ENCODE measurements around the gene ACE2. TPM values are rescaled to one million over a fixed set of nuclear protein-coding genes. Genes with fewer than 3 reads are reported as not detected.

Gene ACE2
- total and polyA plus RNA-seq, 2 donors (not counting 3 experiments of a cell fraction or from before 2014, with no cell fraction given), result not detected

- H3K4me1 ChIP-seq (ENCODE audit: control insufficient read depth, extremely low read depth, insufficient read depth, low read length), result no peaks in the 10 kb centered on the region
- no peaks in the 10 kb centered on the region for H3K79me2 ChIP-seq (ENCODE audit: control insufficient read depth, insufficient read depth, low read length)
- peaks cover 0 to 6% of the 10 kb centered on the region in 2 experiments for H3K27me3 ChIP-seq (ENCODE audit: control insufficient read depth in 2 of 2, insufficient read depth in 2 of 2, low read length in 2 of 2)
- no peak overlapping the region for H3K4me2 ChIP-seq (ENCODE audit: insufficient read depth, low read length)
- H3K9ac ChIP-seq (replicated peaks; ENCODE audit: extremely low read depth, insufficient read depth, low read length), result no peak overlapping the region
- BruUV-seq (replicated peaks), result no TSS peak
- H4K20me1 ChIP-seq (replicated peaks; ENCODE audit: control insufficient read depth, extremely low read depth, insufficient read depth, low read length), result no peaks in the 10 kb centered on the region
- no peak for FAIRE-seq
- ChIA-PET CTCF (no interaction called here), POLR2A (no interaction called here)
- no peaks in the 10 kb centered on the region for H3K36me3 ChIP-seq (ENCODE audit: control insufficient read depth in 2 of 2, extremely low read depth in 1 of 2, insufficient read depth in 2 of 2, low read length in 2 of 2)
- no peak overlapping the region for H3K27ac ChIP-seq (ENCODE audit: insufficient read depth, low read depth, low read length)
- intact Hi-C loops (cut with micrococcal nuclease), result loop anchor here (5.0 to 10.0 kb wide), 3 partner anchors 61 to 299 kb away; no protein-coding TSS in a partner anchor
- no peak for DNase-seq (ENCODE audit: low read depth, low spot score)
- dilution Hi-C loops (cut with MboI; ENCODE audit: extremely low pct_ligation_motif_present, low sequenced_read_pairs), result no loop called here
- no peaks in the 10 kb centered on the region for H3K9me1 ChIP-seq (replicated peaks; ENCODE audit: control insufficient read depth, extremely low read depth, insufficient read depth, low read length)
- H3K9me3 ChIP-seq (replicated peaks; ENCODE audit: control insufficient read depth, insufficient read depth, low read length), result no peaks in the 10 kb centered on the region
- TF ChIP-seq GATA2 (IDR thresholded peaks at IDR 0.05; ENCODE audit: insufficient read depth, insufficient read length, low read depth, low read length) (no peak), EZH2 (IDR thresholded peaks at IDR 0.05; ENCODE audit: borderline replicate concordance, low read depth, low read length, severe bottlenecking) (no peak), POLR2AphosphoS5 (IDR thresholded peaks at IDR 0.05; ENCODE audit: insufficient read depth, low read depth, low read length) (no peak), MYC (IDR thresholded peaks at IDR 0.05; ENCODE audit: low read depth, low read length) (no peak), POLR2A (IDR thresholded peaks at IDR 0.05; ENCODE audit: low read depth, low read length) (no peak), JUN (IDR thresholded peaks at IDR 0.05; ENCODE audit: borderline replicate concordance, insufficient read depth, insufficient read length, low read depth) (no peak), FOS (IDR thresholded peaks at IDR 0.05; ENCODE audit: borderline replicate concordance, insufficient read depth, low read length) (no peak)
- TF ChIP-seq, protein P1, sequence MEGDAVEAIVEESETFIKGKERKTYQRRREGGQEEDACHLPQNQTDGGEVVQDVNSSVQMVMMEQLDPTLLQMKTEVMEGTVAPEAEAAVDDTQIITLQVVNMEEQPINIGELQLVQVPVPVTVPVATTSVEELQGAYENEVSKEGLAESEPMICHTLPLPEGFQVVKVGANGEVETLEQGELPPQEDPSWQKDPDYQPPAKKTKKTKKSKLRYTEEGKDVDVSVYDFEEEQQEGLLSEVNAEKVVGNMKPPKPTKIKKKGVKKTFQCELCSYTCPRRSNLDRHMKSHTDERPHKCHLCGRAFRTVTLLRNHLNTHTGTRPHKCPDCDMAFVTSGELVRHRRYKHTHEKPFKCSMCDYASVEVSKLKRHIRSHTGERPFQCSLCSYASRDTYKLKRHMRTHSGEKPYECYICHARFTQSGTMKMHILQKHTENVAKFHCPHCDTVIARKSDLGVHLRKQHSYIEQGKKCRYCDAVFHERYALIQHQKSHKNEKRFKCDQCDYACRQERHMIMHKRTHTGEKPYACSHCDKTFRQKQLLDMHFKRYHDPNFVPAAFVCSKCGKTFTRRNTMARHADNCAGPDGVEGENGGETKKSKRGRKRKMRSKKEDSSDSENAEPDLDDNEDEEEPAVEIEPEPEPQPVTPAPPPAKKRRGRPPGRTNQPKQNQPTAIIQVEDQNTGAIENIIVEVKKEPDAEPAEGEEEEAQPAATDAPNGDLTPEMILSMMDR (IDR thresholded peaks at IDR 0.05; ENCODE audit: extremely low read depth in 1 of 2, insufficient read depth in 1 of 2, low read depth in 1 of 2, low read length in 2 of 2), result no peak
- TF ChIP-seq, protein P2, sequence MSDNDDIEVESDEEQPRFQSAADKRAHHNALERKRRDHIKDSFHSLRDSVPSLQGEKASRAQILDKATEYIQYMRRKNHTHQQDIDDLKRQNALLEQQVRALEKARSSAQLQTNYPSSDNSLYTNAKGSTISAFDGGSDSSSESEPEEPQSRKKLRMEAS (IDR thresholded peaks at IDR 0.05; ENCODE audit: insufficient read depth, insufficient read length), result no peak
- no peak overlapping the region for H2AFZ ChIP-seq (ENCODE audit: low read depth, low read length)
- H3K4me3 ChIP-seq (replicated peaks in 1 of 3; ENCODE audit: insufficient read depth in 1 of 3, low read depth in 1 of 3, low read length in 3 of 3), result no peak overlapping the region
These were observed 45.3 kb upstream of the ACE2 start for GRCh38 chrX:15646031-15646430.

All from endothelial cell of umbilical vein (primary cell).